HEK293 (cell line): ENCODE results near the gene CHRD.

ENCODE experiments used
- CTCF ChIA-PET: fragments of 350-600 bp; formaldehyde crosslinking; extraction: SDS; loops from one replicate; lab custom pipeline; 2021; ENCODE audit warnings: antibody characterized with exemption; lab: Yijun Ruan, JAX
- POLR2A ChIA-PET: fragments of 300-600 bp; formaldehyde crosslinking; extraction: SDS; loops from one replicate; lab custom pipeline; 2020; ENCODE audit warnings: antibody characterized with exemption, inconsistent platforms; lab: Yijun Ruan, JAX
- H3K27ac ChIP-seq: fragments of 200-500 bp; sonication (Bioruptor generic); 2 replicates; pipeline ENCODE4 v1.5.1; 2014; ENCODE audit warnings: low read depth, low read length, control low read depth, inconsistent platforms; ENCODE audit errors: extremely low read depth
- H3K36me3 ChIP-seq, 2 experiments: fragments of 200-500 bp in 1 of 2; sonication (Bioruptor generic) in 1 of 2; 1 replicate in 1 of 2; 2 replicates in 1 of 2; pipeline ENCODE4 v1.5.1; 2014 to 2017; ENCODE audit warnings: inconsistent platforms in 2 of 2, low read length in 2 of 2; ENCODE audit not compliant: control insufficient read depth in 2 of 2, insufficient read depth in 1 of 2
- H3K4me1 ChIP-seq: fragments of 200-500 bp; sonication (Bioruptor generic); 2 replicates; pipeline ENCODE4 v1.5.1; 2014; ENCODE audit warnings: mild to moderate bottlenecking, low read length, inconsistent platforms; ENCODE audit not compliant: control insufficient read depth, insufficient read depth
- H3K4me3 ChIP-seq: 2 replicates; pipeline ENCODE4 v1.5.1; 2011; ENCODE audit warnings: low read depth, mild to moderate bottlenecking, control low read depth, low read length, moderate library complexity
- H3K9me3 ChIP-seq: fragments of 200-500 bp; sonication (Bioruptor generic); 2 replicates; pipeline ENCODE4 v1.5.1; 2014; ENCODE audit warnings: low read depth, low read length, inconsistent platforms; ENCODE audit not compliant: control insufficient read depth, insufficient read depth
- EGR2 ChIP-seq: fragments of 450-650 bp; formaldehyde crosslinking; IDR thresholded peaks from 2 replicates; pipeline ENCODE4 v1.5.1; 2016; ENCODE audit warnings: low read depth, missing biosample characterization, missing genetic modification characterization
- GLIS1 ChIP-seq: fragments of 450-650 bp; formaldehyde crosslinking; IDR thresholded peaks from 2 replicates; pipeline ENCODE4 v1.5.1; 2016; ENCODE audit warnings: missing biosample characterization, missing genetic modification characterization
- IKZF3 ChIP-seq: fragments of 450-650 bp; IDR thresholded peaks from 2 replicates; pipeline ENCODE4 v1.5.0; 2018; ENCODE audit warnings: missing biosample characterization, mild to moderate bottlenecking, missing genetic modification characterization, moderate library complexity
- KLF10 ChIP-seq: fragments of 450-650 bp; IDR thresholded peaks from 2 replicates; pipeline ENCODE4 v1.5.1; 2018; ENCODE audit warnings: missing biosample characterization, mild to moderate bottlenecking, missing genetic modification characterization
- PRDM1 ChIP-seq: fragments of 450-650 bp; formaldehyde crosslinking; IDR thresholded peaks from 2 replicates; pipeline ENCODE4; 2016; ENCODE audit warnings: missing biosample characterization, missing genetic modification characterization
- SALL2 ChIP-seq: fragments of 450-650 bp; formaldehyde crosslinking; IDR thresholded peaks from 2 replicates; pipeline ENCODE4 v1.5.0; 2017; ENCODE audit warnings: missing biosample characterization, mild to moderate bottlenecking, missing genetic modification characterization, borderline replicate concordance
- SCRT1 ChIP-seq: fragments of 450-650 bp; formaldehyde crosslinking; IDR thresholded peaks from 2 replicates; pipeline ENCODE4 v1.5.1; 2016; ENCODE audit warnings: missing biosample characterization, missing genetic modification characterization, borderline replicate concordance
- SP7 ChIP-seq: fragments of 450-650 bp; formaldehyde crosslinking; IDR thresholded peaks from 2 replicates; pipeline ENCODE4 v1.5.1; 2016; ENCODE audit warnings: missing biosample characterization, missing genetic modification characterization
- YY1 ChIP-seq: fragments of 450-650 bp; formaldehyde crosslinking; IDR thresholded peaks from 2 replicates; pipeline ENCODE4 v1.5.1; 2018; ENCODE audit warnings: missing biosample characterization, missing genetic modification characterization
- ZNF10 ChIP-seq: fragments of 450-650 bp; formaldehyde crosslinking; IDR thresholded peaks from 2 replicates; pipeline ENCODE4 v1.5.1; 2017; ENCODE audit warnings: missing biosample characterization, missing genetic modification characterization
- ZNF19 ChIP-seq: fragments of 450-650 bp; formaldehyde crosslinking; IDR thresholded peaks from 2 replicates; pipeline ENCODE4; 2016; ENCODE audit warnings: missing biosample characterization, missing genetic modification characterization, low read depth
- ZNF2 ChIP-seq: fragments of 450-650 bp; formaldehyde crosslinking; IDR thresholded peaks from 2 replicates; pipeline ENCODE4 v1.5.1; 2016; ENCODE audit warnings: missing biosample characterization, missing genetic modification characterization
- ZNF202 ChIP-seq: fragments of 450-650 bp; formaldehyde crosslinking; IDR thresholded peaks from 2 replicates; pipeline ENCODE4 v1.5.1; 2016; ENCODE audit warnings: missing biosample characterization, missing genetic modification characterization, borderline replicate concordance
- ZNF24 ChIP-seq: fragments of 450-650 bp; formaldehyde crosslinking; IDR thresholded peaks from 2 replicates; pipeline ENCODE4 v1.5.1; 2016; ENCODE audit warnings: missing biosample characterization, missing genetic modification characterization
- ZNF292 ChIP-seq: fragments of 450-650 bp; formaldehyde crosslinking; IDR thresholded peaks from 2 replicates; pipeline ENCODE4 v1.5.1; 2016; ENCODE audit warnings: low read depth, missing biosample characterization, missing genetic modification characterization, borderline replicate concordance
- ZNF416 ChIP-seq: fragments of 450-650 bp; formaldehyde crosslinking; IDR thresholded peaks from 2 replicates; pipeline ENCODE4 v1.5.1; 2016; ENCODE audit warnings: missing biosample characterization, missing genetic modification characterization
- ZNF548 ChIP-seq: fragments of 450-650 bp; formaldehyde crosslinking; IDR thresholded peaks from 2 replicates; pipeline ENCODE4 v1.5.1; 2016; ENCODE audit warnings: missing biosample characterization, missing genetic modification characterization
- ZNF549 ChIP-seq: fragments of 450-650 bp; IDR thresholded peaks from 2 replicates; pipeline ENCODE4 v1.5.1; 2018; ENCODE audit warnings: missing biosample characterization, missing genetic modification characterization, mild to moderate bottlenecking, inconsistent platforms, moderate library complexity
- ZNF571 ChIP-seq: fragments of 450-650 bp; formaldehyde crosslinking; IDR thresholded peaks from 2 replicates; pipeline ENCODE4 v1.5.0; 2017; ENCODE audit warnings: missing biosample characterization, missing genetic modification characterization
- ZNF660 ChIP-seq: fragments of 450-650 bp; IDR thresholded peaks from 2 replicates; pipeline ENCODE4 v1.5.1; 2018; ENCODE audit warnings: missing biosample characterization, mild to moderate bottlenecking, missing genetic modification characterization
- ZNF664 ChIP-seq: fragments of 450-650 bp; formaldehyde crosslinking; IDR thresholded peaks from 2 replicates; pipeline ENCODE4 v1.5.1; 2016; ENCODE audit warnings: missing biosample characterization, missing genetic modification characterization
- ZNF747 ChIP-seq: fragments of 450-650 bp; formaldehyde crosslinking; IDR thresholded peaks from 2 replicates; pipeline ENCODE4 v1.5.1; 2016; ENCODE audit warnings: missing biosample characterization, missing genetic modification characterization
- ZNF837 ChIP-seq: fragments of 450-650 bp; formaldehyde crosslinking; IDR thresholded peaks from 2 replicates; pipeline ENCODE4 v1.5.1; 2016; ENCODE audit warnings: missing biosample characterization, missing genetic modification characterization
- TF ChIP-seq, protein P1 (sequence below): fragments of 450-650 bp; formaldehyde crosslinking; IDR thresholded peaks from 2 replicates; pipeline ENCODE4 v1.5.1; 2016; ENCODE audit warnings: missing biosample characterization, missing genetic modification characterization
- TF ChIP-seq, protein P2 (sequence below): fragments of 450-650 bp; formaldehyde crosslinking; optimal IDR thresholded peaks from 2 replicates; pipeline ENCODE3; 2016; ENCODE audit warnings: missing biosample characterization, mild to moderate bottlenecking, missing genetic modification characterization

CHRD gene

DNA sequence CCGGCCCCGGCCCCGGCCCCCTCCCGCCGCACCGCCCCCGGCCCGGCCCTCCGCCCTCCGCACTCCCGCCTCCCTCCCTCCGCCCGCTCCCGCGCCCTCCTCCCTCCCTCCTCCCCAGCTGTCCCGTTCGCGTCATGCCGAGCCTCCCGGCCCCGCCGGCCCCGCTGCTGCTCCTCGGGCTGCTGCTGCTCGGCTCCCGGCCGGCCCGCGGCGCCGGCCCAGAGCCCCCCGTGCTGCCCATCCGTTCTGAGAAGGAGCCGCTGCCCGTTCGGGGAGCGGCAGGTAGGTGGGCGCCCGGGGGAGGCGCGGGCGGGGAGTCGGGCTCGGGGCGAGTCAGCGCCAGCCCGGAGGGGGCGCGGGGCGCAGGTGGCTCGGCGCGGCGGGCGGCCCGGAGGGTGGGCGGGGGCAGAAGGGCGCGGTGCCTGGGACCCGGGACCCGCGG, 352 bp downstream of the CHRD start:
- TF ChIP-seq IKZF3 (tag by site-specific recombination) (no peak), KLF10 (tag by site-specific recombination) (0 out of 2 replicates have a peak, but pooled peaks have one; percentile 23)
- CTCF ChIA-PET, result interaction anchor here (1.2 kb wide), 1 partner anchor 26 kb away, joined by 3 read pairs; no protein-coding TSS in a partner anchor
- POLR2A ChIA-PET, result interaction anchor here (0.5 kb wide), 1 partner anchor 115 kb away, joined by 4 read pairs; no protein-coding TSS in a partner anchor
- H3K27ac ChIP-seq, result no peak overlapping the region; the same call in 1 of the 2 replicates
- H3K9me3 ChIP-seq, result no peaks in the 10 kb centered on the region
- no peaks in the 10 kb centered on the region for H3K4me1 ChIP-seq
- peaks cover 0 to 10% of the 10 kb centered on the region in 2 experiments; a peak in 1 of 3 replicates for H3K36me3 ChIP-seq
- H3K4me3 ChIP-seq, result peak overlapping the region; percentile 42

DNA sequence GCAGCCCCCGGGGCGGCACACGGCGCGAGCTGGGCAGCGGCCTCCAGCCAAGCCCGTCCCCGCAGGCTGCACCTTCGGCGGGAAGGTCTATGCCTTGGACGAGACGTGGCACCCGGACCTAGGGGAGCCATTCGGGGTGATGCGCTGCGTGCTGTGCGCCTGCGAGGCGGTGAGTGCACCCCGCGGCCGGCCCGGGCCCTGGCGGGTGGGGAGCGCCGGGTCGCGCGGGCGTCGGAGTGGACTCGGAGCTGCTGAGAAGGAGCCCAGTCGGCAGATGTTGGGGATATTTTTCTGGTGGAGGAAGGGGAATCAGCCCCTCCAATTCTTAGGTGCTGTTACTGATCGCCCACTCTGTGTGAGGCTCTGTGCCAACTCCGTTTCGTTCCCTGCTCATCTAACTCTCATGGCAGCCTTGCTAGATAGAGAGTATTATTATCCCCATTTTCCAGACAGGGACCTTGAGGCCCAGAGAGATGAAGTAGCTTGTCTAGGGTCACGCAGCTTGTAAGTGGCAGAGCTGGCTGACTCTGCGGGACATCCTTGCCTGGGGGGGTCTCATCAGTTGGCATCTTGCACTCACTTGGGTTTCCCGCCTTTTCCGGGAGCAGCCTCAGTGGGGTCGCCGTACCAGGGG, 890 bp downstream of the CHRD start:
- ChIA-PET CTCF (interaction anchor here (0.6 to 1.2 kb wide), 2 partner anchors 26 to 150 kb away, joined by 3 read pairs; no protein-coding TSS in a partner anchor), POLR2A (interaction anchor here (0.5 kb wide), 1 partner anchor 115 kb away, joined by 4 read pairs; no protein-coding TSS in a partner anchor)
- TF ChIP-seq ZNF664 (tag by site-specific recombination) (no peak), EGR2 (tag by site-specific recombination) (no peak), ZNF19 (no peak), ZNF660 (tag by site-specific recombination) (peak; percentile 78; the same call in 1 of the 2 replicates), SP7 (tag by site-specific recombination) (no peak)
- TF ChIP-seq, protein P1, sequence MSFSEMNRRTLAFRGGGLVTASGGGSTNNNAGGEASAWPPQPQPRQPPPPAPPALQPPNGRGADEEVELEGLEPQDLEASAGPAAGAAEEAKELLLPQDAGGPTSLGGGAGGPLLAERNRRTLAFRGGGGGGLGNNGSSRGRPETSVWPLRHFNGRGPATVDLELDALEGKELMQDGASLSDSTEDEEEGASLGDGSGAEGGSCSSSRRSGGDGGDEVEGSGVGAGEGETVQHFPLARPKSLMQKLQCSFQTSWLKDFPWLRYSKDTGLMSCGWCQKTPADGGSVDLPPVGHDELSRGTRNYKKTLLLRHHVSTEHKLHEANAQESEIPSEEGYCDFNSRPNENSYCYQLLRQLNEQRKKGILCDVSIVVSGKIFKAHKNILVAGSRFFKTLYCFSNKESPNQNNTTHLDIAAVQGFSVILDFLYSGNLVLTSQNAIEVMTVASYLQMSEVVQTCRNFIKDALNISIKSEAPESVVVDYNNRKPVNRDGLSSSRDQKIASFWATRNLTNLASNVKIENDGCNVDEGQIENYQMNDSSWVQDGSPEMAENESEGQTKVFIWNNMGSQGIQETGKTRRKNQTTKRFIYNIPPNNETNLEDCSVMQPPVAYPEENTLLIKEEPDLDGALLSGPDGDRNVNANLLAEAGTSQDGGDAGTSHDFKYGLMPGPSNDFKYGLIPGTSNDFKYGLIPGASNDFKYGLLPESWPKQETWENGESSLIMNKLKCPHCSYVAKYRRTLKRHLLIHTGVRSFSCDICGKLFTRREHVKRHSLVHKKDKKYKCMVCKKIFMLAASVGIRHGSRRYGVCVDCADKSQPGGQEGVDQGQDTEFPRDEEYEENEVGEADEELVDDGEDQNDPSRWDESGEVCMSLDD, result no peak
- TF ChIP-seq, protein P2, sequence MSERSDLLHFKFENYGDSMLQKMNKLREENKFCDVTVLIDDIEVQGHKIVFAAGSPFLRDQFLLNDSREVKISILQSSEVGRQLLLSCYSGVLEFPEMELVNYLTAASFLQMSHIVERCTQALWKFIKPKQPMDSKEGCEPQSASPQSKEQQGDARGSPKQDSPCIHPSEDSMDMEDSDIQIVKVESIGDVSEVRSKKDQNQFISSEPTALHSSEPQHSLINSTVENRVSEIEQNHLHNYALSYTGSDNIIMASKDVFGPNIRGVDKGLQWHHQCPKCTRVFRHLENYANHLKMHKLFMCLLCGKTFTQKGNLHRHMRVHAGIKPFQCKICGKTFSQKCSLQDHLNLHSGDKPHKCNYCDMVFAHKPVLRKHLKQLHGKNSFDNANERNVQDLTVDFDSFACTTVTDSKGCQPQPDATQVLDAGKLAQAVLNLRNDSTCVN (tag by site-specific recombination), result peak; percentile 17
- H3K27ac ChIP-seq, result no peak overlapping the region; the same call in 1 of the 2 replicates
- H3K4me3 ChIP-seq, result peak overlapping the region; percentile 42
- H3K9me3 ChIP-seq, result no peaks in the 10 kb centered on the region
- no peaks in the 10 kb centered on the region for H3K4me1 ChIP-seq
- H3K36me3 ChIP-seq, result peaks cover 0 to 11% of the 10 kb centered on the region in 2 experiments; a peak in 1 of 3 replicates

DNA sequence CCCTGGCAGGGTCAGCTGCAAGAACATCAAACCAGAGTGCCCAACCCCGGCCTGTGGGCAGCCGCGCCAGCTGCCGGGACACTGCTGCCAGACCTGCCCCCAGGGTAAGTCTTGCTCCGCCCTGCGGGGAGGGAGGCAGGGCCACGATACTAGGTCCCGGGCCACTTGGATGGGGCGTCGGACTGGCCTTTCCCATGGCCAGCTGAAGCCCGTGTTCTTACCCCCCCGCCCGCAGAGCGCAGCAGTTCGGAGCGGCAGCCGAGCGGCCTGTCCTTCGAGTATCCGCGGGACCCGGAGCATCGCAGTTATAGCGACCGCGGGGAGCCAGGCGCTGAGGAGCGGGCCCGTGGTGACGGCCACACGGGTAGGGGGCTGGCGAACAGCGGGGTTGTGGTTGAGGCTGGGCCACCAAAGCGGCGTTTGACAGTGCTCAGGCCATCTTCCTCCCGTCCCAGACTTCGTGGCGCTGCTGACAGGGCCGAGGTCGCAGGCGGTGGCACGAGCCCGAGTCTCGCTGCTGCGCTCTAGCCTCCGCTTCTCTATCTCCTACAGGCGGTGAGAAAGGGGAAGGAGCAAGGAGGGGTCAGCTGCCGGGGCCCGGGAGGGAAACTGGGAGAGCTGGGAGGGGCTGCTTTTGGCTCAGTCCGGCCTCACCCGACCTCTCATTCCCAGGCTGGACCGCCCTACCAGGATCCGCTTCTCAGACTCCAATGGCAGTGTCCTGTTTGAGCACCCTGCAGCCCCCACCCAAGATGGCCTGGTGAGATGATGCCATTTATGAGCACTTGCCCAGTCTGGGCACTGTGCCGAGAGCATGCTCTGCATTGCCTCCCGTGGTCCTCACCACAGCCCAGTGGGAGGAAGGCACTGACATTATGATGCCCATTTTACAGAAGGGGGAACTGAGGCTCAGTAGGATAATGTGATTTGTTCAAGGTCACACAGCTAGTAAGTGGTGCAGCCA, 1.7 kb downstream of the CHRD start:
- POLR2A ChIA-PET, result no interaction called here
- Histone ChIP-seq H3K4me1 (no peaks in the 10 kb centered on the region), H3K36me3 (peaks cover 0 to 14% of the 10 kb centered on the region in 2 experiments; a peak in 1 of 3 replicates), H3K9me3 (no peaks in the 10 kb centered on the region), H3K4me3 (no peak overlapping the region), H3K27ac (no peak overlapping the region)
- CTCF ChIA-PET, result interaction anchor here (0.6 to 1.2 kb wide), 4 partner anchors 27 to 238 kb away, joined by 3 to 6 read pairs (median 3); no protein-coding TSS in a partner anchor
- TF ChIP-seq ZNF837 (tag by site-specific recombination), result no peak
- TF ChIP-seq ZNF292 (tag by site-specific recombination), result no peak
- TF ChIP-seq SCRT1 (tag by site-specific recombination), result no peak
- TF ChIP-seq ZNF548 (tag by site-specific recombination), result no peak
- TF ChIP-seq ZNF10 (tag by site-specific recombination), result no peak
- TF ChIP-seq ZNF549 (tag by site-specific recombination), result no peak
- no peak for TF ChIP-seq ZNF571 (tag by site-specific recombination)
- TF ChIP-seq SALL2, result no peak
- no peak for TF ChIP-seq YY1 (tag by site-specific recombination)
- no peak for TF ChIP-seq GLIS1 (tag by site-specific recombination)
- TF ChIP-seq ZNF416 (tag by site-specific recombination), result no peak
- TF ChIP-seq PRDM1 (tag by site-specific recombination), result no peak
- TF ChIP-seq ZNF747 (tag by site-specific recombination), result no peak
- no peak for TF ChIP-seq ZNF202 (tag by site-specific recombination)
- TF ChIP-seq ZNF2 (tag by site-specific recombination), result no peak
- no peak for TF ChIP-seq ZNF24
